HG03469 (cell line): ENCODE measurements around the gene FOXK2.

Source experiments
- ATAC-seq: cut with Tn5 transposase; IDR thresholded peaks from one replicate; pipeline ENCODE4 v1.9.1; 2021; ENCODE audit warnings: mild to moderate bottlenecking, moderate library complexity, moderate number of reproducible peaks; ENCODE audit not compliant: unreplicated experiment

The FOXK2 gene

GRCh38 chr17:82518826-82519810 is at the start of gene FOXK2:
Gene FOXK2 (plus strand): TSS chr17:82519732. CDS start chr17:82519889, 157 bp downstream.
- ATAC-seq = peak; percentile 81

DNA sequence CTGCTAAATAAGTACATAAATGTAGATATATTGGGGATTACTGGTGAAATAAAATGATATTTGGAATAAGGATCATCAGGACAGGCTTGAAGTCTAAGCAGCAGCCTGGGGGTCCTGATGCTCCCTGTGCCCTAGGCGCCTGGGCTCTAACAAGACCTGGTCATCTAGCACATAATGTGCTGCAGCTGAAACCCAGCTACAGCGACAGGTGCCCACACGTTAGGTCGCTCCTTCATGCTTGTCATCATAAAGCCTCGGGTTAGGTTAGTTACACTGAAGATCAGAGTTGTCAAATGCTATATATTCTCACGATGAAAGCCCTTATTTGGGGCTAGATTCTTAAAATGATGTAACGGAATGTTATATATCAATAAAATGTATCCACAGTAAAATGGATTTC is 49.5 kb upstream of the FOXK2 start:
- ATAC-seq = no peak

DNA sequence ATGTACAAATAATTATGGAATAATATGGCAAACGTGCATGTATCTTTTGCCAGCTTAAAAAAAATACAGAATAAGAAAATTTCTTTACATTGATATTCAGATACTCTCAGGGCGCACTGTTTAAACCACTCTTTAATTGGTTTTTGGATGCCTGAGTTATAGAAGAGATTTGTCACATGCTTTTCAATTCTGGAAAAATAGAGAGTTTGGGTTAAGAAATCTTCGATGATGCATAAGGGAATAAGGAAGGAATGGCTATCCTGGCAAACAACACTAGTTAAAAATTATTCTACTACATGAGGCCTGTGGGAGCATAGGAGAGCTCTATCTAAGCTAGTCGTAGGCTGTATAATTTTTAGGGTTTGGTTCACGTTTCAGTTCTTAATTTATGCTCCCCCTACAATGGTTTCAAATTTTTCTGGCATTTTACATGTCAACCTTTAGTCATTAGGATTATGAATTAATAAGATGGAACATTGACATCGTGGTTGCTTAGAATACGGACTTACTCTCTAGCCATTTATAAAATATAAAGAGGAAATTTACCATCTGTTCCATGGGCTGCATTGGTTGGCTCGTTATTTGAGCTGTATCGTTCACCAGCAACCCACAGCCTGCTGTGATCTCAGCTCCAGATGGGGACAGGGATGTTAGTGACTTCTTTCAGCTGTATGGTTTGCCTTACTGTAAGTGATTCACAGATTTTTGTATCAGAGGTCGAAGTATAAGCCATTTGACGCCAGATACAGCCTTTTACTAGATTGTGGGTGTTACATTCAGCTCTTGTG is 45.1 kb upstream of the FOXK2 start:
- no peak for ATAC-seq

GRCh38 chr17:82475458-82475857 is 44.1 kb upstream of the FOXK2 start:
- ATAC-seq = no peak

- no peak for ATAC-seq
Measured at GRCh38 chr17:82477934-82478333, 41.6 kb upstream of the FOXK2 start.

DNA sequence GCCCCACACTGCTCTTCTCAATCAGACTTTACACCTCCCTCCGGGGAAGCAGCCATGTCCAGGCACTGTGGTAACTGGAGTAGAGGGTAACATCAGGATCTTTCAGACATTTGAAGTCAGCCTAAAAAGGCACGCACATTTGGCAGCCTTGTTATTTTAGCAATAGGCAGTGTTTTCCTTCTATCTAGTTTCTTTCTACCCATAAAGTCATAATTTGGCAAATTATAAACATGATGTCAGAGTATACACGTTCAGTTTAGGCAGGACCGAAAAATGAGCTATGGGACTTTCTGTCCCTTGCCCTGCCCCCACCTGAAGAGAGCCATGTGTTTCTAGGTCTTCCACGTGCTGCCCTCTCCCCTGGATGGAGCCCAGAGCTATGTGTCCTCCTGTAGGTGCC is 39.9 kb upstream of the FOXK2 start:
- ATAC-seq = no peak

GRCh38 chr17:82480318-82480717 is 39.2 kb upstream of the FOXK2 start:
- no peak for ATAC-seq

DNA sequence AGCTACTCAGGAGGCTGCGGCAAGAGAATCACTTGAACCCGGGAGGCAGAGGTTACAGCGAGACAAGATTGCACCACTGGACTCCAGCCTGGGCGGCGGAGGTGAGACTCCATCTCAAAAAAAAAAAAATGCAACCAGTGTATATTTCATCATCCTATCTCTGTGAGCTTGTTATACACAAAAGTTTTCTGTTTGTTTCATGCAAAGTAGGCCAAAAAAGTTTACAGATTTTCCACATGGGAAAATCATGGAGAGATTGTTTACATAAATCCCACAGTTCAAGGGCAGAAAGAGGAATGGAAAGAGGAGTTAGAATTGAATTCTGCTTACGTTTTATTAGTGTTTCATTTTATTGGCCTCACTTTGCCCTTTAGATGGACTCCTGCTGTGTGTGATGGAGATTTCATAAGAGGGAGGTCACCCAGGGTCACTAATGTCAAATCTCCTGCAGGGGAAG is 36.3 kb upstream of the FOXK2 start:
- no peak for ATAC-seq

GRCh38 chr17:82483836-82484235 is 35.7 kb upstream of the FOXK2 start:
- no peak for ATAC-seq

DNA sequence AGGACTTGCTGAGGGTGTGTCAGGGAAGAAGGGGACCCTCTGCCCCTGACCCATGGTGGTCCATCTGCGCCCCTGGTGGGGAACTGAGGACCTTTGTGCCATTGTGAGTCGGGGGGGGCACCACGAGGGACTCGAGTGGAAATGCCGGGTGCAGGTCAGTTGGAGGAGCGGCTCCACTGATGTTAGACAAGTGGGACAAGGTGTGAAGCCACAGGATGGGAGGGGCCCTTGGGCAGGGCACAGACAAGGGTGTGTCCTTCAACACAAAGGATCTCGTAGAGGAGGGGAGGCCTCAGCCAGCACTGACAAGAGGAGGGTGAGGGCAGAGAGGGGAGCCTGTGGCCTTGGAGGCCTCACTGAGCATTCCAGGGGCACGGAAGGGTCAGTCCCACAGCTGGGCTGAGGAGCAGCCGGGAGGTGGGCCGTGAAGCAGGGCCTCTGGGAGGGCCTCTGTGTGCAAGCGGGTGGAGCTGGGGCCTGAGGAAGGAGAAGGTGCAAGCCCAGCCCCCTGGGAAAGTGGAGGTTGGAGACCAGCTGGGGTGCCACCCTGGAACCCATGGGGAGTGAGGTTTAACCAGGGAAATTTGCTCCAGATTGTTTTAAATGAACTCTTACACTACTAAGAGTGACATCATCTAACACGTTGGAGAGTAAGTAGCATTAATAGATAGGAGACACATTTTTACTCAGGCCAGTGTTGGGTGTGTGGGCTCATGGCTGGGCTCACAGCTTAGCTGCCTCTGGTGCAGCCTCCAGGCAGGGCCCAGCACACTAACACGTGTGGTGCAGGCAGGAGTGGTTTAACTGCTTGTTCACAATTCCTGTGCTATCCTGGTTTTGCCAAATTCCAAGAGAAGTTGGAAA is 33.1 kb upstream of the FOXK2 start:
- no peak for ATAC-seq

GRCh38 chr17:82487910-82488309 is 31.6 kb upstream of the FOXK2 start:
- ATAC-seq = no peak

DNA sequence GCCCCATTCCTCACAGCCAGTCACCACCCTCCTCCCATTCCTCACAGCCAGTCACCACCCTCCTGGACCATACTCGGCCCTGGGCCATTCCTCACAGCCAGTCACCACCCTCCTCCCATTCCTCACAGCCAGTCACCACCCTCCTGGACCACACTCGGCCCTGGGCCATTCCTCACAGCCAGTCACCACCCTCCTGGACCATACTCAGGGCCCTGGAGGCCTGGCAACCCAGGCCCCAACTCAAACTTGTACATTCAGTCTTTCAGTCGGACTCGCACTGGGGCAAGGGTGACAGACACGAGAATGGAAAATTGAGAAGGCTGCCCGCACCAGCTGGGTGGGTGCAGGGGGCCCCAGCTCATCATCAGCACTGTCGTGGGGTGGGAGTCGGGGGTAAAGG is 30.4 kb upstream of the FOXK2 start:
- no peak for ATAC-seq

GRCh38 chr17:82489851-82490511 is 29.6 kb upstream of the FOXK2 start:
- no peak for ATAC-seq

- no peak for ATAC-seq
Measured at GRCh38 chr17:82490512-82491195, 28.9 kb upstream of the FOXK2 start.

DNA sequence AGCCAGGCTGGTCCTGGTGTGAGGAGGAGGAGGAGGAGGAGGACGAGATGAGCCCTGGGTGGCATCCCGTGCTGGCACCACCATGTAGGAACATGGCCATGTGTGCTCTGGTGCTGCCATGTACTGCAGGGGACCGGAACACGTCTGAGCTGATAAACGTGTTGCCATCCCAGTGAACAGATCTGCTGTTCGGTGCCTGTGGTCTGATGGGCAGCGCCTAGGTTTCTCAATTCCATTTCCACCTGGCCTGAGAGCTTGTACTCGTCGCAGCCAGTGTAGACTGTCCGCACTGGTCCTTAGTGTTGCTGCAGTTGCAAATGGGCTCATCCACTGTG is 28.4 kb upstream of the FOXK2 start:
- no peak for ATAC-seq

DNA sequence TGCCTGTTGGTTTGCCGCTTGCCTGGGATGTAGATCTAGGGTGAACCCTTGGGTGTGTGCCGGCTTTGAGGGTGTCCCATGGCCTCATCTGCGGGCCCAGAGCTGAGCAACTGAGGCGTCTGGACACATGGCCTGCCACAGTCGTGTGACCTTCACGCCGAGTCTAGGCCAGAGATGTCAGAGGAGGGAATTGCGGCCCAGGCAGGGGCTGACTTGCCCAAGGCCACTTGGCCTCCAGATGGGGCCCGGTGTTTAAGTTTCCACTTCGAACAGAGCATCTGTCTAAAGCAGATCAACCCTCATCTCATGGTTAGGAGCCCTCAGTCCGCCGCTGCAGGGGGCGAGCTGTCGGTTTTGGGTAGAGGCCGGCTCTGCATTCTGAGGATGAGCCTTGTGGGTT is 28.0 kb upstream of the FOXK2 start:
- ATAC-seq = no peak

GRCh38 chr17:82492643-82493225 is 26.8 kb upstream of the FOXK2 start:
- no peak for ATAC-seq

- ATAC-seq = no peak
Measured at GRCh38 chr17:82493226-82493781, 26.2 kb upstream of the FOXK2 start.
